ENCODE measurements around the gene TMEM26. TPM values are rescaled to one million over a fixed set of nuclear protein-coding genes. Genes with fewer than 3 reads are reported as not detected.
A peak's percentile ranks its signal among the peaks of the same experiment; 100 is the strongest.

The TMEM26 gene
- total and polyA plus RNA-seq, 8 donors = 1.3 to 8.1 (median 6.0) TPM

- H3K36me3 ChIP-seq = no peaks in the 10 kb centered on the region
- ATAC-seq (no peak), DNase-seq (peak in 1 of 4 donors; percentile 44)
- no peak for TF ChIP-seq CTCF (IDR thresholded peaks at IDR 0.05)
- no peaks in the 10 kb centered on the region for H3K9me3 ChIP-seq
- H3K4me1 ChIP-seq = no peaks in the 10 kb centered on the region
- intact Hi-C loops (cut with DNase I) = no loop called here
- no peak overlapping the region for H3K27ac ChIP-seq
- H3K27me3 ChIP-seq = no peaks in the 10 kb centered on the region
- H3K4me3 ChIP-seq = no peak overlapping the region
These were observed 42.7 kb downstream of the TMEM26 start for GRCh38 chr10:61410353-61411070.

DNA sequence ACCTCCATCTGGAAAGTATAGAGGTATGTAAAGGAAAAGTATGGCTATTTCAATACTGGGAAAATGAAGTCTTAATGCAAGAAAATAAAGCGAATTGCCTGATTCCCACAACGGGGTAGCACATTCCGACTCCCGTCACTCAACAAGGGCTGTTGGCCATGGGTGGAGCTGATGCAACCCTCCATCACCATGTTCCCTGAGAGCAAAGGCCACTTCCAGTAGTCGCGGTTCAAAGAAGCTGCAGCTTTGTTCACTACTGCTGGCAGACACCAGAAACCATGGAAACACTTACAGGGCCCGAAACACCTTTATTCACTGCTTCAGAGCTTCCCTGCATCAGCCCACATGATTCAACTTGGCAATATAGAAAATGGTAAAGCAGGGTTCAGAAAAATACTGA, 44.0 kb downstream of the TMEM26 start:
- intact Hi-C loops (cut with DNase I) = no loop called here
- no peaks in the 10 kb centered on the region for H3K9me3 ChIP-seq
- DNase-seq (no peak), ATAC-seq (no peak)
- H3K27ac ChIP-seq = no peak overlapping the region
- no peaks in the 10 kb centered on the region for H3K36me3 ChIP-seq
- no peak for TF ChIP-seq CTCF (IDR thresholded peaks at IDR 0.05)
- no peaks in the 10 kb centered on the region for H3K4me1 ChIP-seq
- H3K4me3 ChIP-seq = no peak overlapping the region
- no peaks in the 10 kb centered on the region for H3K27me3 ChIP-seq

DNA sequence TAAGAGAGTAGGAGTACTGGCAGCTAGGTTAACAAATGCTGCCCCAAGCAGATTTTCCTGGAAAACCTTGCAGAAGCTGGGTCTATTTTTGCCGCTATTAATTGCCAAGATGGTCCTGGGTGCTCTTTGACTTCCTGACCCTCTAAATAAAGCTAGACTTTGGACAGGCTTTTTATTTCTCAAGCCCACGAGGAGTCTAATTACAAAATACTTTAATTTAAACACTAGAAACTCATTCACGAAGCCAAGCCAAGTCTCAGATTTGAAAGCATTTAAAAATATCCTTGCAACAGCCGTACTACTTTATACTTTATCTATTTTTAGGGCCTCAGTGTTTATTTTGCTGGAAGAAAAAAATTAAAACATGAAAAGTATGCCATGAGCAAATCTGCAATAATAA, 45.1 kb downstream of the TMEM26 start:
- no peaks in the 10 kb centered on the region for H3K9me3 ChIP-seq
- no peak overlapping the region for H3K4me3 ChIP-seq
- H3K27ac ChIP-seq = no peak overlapping the region
- intact Hi-C loops (cut with DNase I) = no loop called here
- peak in 2 of 4 donors; percentile 80 to 83 for DNase-seq
- no peaks in the 10 kb centered on the region for H3K4me1 ChIP-seq
- no peaks in the 10 kb centered on the region for H3K36me3 ChIP-seq
- TF ChIP-seq CTCF (IDR thresholded peaks at IDR 0.05) = no peak
- peak; percentile 42 for ATAC-seq
- no peaks in the 10 kb centered on the region for H3K27me3 ChIP-seq

GRCh38 chr10:61406736-61407135, 46.4 kb downstream of the TMEM26 start:
- Histone ChIP-seq H3K27ac (no peak overlapping the region), H3K27me3 (no peaks in the 10 kb centered on the region), H3K9me3 (no peaks in the 10 kb centered on the region), H3K4me3 (no peak overlapping the region), H3K4me1 (no peaks in the 10 kb centered on the region), H3K36me3 (no peaks in the 10 kb centered on the region)
- DNase-seq = peak in 1 of 4 donors; percentile 66
- TF ChIP-seq CTCF (IDR thresholded peaks at IDR 0.05) = no peak
- intact Hi-C loops (cut with DNase I) = no loop called here
- no peak for ATAC-seq

DNA sequence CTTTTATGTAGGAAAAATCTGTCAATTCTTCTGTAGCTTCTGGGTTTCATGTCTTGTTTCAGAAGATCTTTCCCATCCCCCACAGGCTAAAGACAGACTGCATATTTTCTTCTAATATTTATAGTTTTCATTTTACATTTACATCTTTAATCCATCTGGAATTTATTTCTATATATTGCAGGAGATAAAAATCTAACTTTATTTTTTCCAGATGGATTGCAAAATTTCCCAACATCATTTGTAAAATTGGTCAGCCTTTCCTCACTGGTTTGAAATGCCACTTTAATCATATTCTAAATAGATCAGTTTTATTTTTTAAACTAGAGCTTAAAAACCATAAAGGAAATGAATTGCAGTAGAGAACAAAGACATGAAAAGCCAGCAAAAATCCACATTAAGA, 46.9 kb downstream of the TMEM26 start:
- no peaks in the 10 kb centered on the region for H3K27me3 ChIP-seq
- no peak for DNase-seq
- TF ChIP-seq CTCF (IDR thresholded peaks at IDR 0.05) = no peak
- no peaks in the 10 kb centered on the region for H3K4me1 ChIP-seq
- no peak overlapping the region for H3K4me3 ChIP-seq
- intact Hi-C loops (cut with DNase I) = no loop called here
- no peaks in the 10 kb centered on the region for H3K9me3 ChIP-seq
- no peak for ATAC-seq
- H3K27ac ChIP-seq = no peak overlapping the region
- H3K36me3 ChIP-seq = no peaks in the 10 kb centered on the region

All from left lung (tissue), 10 donors.